MM.1S (cell line): ENCODE data around the gene CCT4.

Experiments used
- EZH2phosphoT487 ChIP-seq: fragments of 300-600 bp; sonication (generic); IDR thresholded peaks from 2 replicates; pipeline ENCODE4 v1.6.1; 2018; ENCODE audit warnings: antibody characterized with exemption, low read length
- TF ChIP-seq, protein P1 (sequence below): fragments of 300-600 bp; sonication (generic); IDR thresholded peaks from 2 replicates; pipeline ENCODE4 v1.5.1; 2016; ENCODE audit warnings: antibody characterized with exemption, low read length, mixed read lengths

DNA sequence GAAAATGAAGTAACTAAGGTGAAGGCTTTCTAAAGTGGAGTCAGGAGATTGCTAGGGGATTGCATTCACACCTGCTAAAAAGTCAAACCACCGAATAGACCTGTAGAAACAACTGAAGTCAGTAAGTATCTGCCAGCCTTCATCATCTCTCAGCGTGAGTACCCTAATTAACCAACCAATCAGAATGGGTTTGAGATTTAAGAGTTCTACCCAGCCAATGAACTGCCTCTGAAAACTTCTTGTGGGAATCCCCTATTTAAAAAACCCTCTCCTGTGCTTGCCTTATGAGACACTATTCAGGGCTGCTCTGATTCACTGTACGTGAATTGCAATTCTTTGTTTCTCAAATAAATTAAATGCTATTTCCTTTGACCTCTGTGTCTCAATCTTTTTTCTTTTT, 31.2 kb downstream of the CCT4 start:
- TF ChIP-seq, protein P1, sequence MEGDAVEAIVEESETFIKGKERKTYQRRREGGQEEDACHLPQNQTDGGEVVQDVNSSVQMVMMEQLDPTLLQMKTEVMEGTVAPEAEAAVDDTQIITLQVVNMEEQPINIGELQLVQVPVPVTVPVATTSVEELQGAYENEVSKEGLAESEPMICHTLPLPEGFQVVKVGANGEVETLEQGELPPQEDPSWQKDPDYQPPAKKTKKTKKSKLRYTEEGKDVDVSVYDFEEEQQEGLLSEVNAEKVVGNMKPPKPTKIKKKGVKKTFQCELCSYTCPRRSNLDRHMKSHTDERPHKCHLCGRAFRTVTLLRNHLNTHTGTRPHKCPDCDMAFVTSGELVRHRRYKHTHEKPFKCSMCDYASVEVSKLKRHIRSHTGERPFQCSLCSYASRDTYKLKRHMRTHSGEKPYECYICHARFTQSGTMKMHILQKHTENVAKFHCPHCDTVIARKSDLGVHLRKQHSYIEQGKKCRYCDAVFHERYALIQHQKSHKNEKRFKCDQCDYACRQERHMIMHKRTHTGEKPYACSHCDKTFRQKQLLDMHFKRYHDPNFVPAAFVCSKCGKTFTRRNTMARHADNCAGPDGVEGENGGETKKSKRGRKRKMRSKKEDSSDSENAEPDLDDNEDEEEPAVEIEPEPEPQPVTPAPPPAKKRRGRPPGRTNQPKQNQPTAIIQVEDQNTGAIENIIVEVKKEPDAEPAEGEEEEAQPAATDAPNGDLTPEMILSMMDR: no peak
- TF ChIP-seq EZH2phosphoT487: no peak
